Stimulated activated CD4-positive, alpha-beta T cell treated with anti-CD3 and anti-CD28 coated beads, Interleukin-1b, Interleukin-23, amount 100 ng/mL, for 4 hours (primary cell): ENCODE results near the gene LDLRAD3.

ENCODE experiments used
- DNase-seq, 2 donors: peaks; one replicate each; pipeline ENCODE4 v3.0.0-alpha.2; 2020; ENCODE audit warnings: low read depth in 2 of 2

LDLRAD3 gene

DNA sequence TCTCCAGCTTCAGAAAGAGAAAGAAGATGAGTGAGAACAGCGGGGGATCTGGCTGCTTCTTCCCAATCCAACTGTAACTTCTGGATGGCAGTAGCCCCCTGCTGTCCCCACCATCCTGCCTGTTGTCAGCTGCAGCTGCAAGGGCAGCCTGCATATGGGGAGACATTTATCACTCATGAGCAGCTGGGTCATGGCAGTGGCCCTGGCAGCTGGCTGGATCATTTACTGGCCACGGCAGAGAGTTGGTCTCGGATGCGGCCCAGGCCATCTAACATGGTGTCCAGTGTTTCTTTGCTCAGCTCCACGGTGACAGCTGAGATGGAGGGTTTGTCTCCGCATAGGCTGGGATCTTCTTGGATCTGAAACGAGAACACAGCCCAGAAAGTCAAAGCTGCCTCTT, 330.6 kb downstream of the LDLRAD3 start:
- DNase-seq, result no peak

DNA sequence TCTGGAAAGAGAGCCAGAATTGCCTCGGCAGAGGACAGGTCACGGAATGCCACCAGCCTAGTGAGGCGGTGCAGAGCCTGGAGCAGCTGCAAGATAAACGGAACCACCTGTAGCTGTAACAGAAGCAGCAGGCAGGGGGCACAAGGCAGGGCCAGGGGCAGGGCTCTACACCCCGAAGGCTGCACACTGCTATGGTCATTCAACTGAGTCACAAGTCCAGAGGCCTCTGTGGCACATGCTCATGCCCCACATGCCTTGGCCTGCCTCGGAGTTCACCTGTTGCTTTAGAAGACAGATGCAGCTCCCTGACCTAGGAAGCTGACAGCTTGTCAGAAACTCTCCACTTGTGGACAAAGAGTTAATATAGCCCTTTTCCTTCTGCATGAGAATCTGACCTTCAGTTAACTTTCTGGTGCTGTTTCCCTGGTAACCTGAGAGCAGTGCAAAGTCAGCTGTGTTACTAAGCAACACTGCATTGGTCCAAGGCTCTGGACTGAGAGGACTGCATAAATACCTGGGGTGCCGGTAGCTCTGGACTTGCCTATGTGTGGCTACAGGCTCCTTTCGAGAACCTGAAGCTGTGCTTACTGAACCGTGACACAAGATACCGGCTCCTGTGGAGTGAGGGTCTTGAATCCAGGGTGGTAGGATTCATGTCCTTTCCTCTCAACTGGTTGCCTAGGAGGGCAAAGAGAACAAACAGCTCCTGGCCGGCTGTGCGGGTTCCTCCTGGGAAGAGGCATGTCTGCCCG, 334.8 kb downstream of the LDLRAD3 start:
- DNase-seq, result no peak

- DNase-seq, result no peak
These were observed 336.7 kb downstream of the LDLRAD3 start for GRCh38 chr11:36280531-36280930.
